B cell (primary cell): ENCODE results near the gene IFT74. TPM values are rescaled to one million over a fixed set of nuclear protein-coding genes. Genes with fewer than 3 reads are reported as not detected.

Experiments used
- ATAC-seq: fragments of 200-7000 bp; cut with Tn5 transposase; one replicate; pipeline ENCODE4 v1.10.0; 2021; ENCODE audit warnings: low read depth, mild to moderate bottlenecking, moderate number of reproducible peaks, moderate library complexity
- CTCF ChIA-PET: fragments of 350-600 bp; sonication (Branson Sonifier 250); formaldehyde crosslinking; loops from one replicate; lab custom pipeline; 2021; ENCODE audit warnings: antibody characterized with exemption, inconsistent platforms; lab: Charles Lee
- POLR2A ChIA-PET: fragments of 350-600 bp; sonication (Branson Sonifier 250); formaldehyde crosslinking; loops from one replicate; lab custom pipeline; 2021; ENCODE audit warnings: antibody characterized with exemption; lab: Charles Lee
- DNase-seq: peaks from one replicate; pipeline ENCODE4 v3.0.0; 2013
- H2AFZ ChIP-seq: 2 replicates; pipeline ENCODE4 v1.6.1; 2012; ENCODE audit warnings: mild to moderate bottlenecking, low read depth, low read length; ENCODE audit not compliant: insufficient read depth, poor library complexity, severe bottlenecking
- H3K27ac ChIP-seq, 2 donors: 1 replicate in 1 of 2; 2 replicates in 1 of 2; pipeline ENCODE4 v1.5.1; 2012 to 2013; ENCODE audit warnings: low read length in 2 of 2, mild to moderate bottlenecking in 2 of 2, moderate library complexity in 1 of 2
- H3K27me3 ChIP-seq, 4 experiments: fragments of 200-600 bp in 1 of 4; sonication (generic) in 1 of 4; replicated peaks in 1 of 4; 1 replicate in 2 of 4; 2 replicates in 2 of 4; pipeline versions ENCODE4 v1.6.1 to v1.7.0; 2013 to 2016; ENCODE audit warnings: low read length in 3 of 4, mild to moderate bottlenecking in 2 of 4, mixed read lengths in 1 of 4, moderate library complexity in 1 of 4; ENCODE audit not compliant: insufficient read depth in 4 of 4, control insufficient read depth in 3 of 4; ENCODE audit errors: control extremely low read depth in 1 of 4
- H3K36me3 ChIP-seq, 2 experiments: replicated peaks in 1 of 2; 1 replicate in 1 of 2; 2 replicates in 1 of 2; pipeline versions ENCODE4 v1.6.1 to v1.7.1; 2013; ENCODE audit warnings: low read length in 1 of 2; ENCODE audit not compliant: insufficient read depth in 2 of 2, control insufficient read depth in 1 of 2; ENCODE audit errors: control extremely low read depth in 1 of 2, extremely low read depth in 1 of 2
- H3K4me1 ChIP-seq, 2 donors: fragments of 200-600 bp in 1 of 2; sonication (generic) in 1 of 2; 1 replicate in 1 of 2; 2 replicates in 1 of 2; pipeline versions ENCODE4 v1.5.1 to v1.6.1; 2013 to 2017; ENCODE audit warnings: low read length in 2 of 2; ENCODE audit not compliant: control insufficient read depth in 2 of 2, insufficient read depth in 2 of 2
- H3K4me2 ChIP-seq: replicated peaks from 2 replicates; pipeline ENCODE3; 2012; ENCODE audit warnings: mild to moderate bottlenecking, low read depth, low read length; ENCODE audit not compliant: poor library complexity, severe bottlenecking
- H3K4me3 ChIP-seq, 5 experiments: fragments of 200-600 bp in 1 of 5; sonication (generic) in 1 of 5; 1 replicate in 3 of 5; 2 replicates in 2 of 5; pipeline versions ENCODE4 v1.5.1 to v1.7.0; 2011 to 2016; ENCODE audit warnings: low read length in 4 of 5, mild to moderate bottlenecking in 4 of 5, low read depth in 2 of 5, control low read depth in 1 of 5, moderate library complexity in 1 of 5; ENCODE audit not compliant: insufficient read depth in 1 of 5; ENCODE audit errors: control extremely low read depth in 1 of 5, extremely low read depth in 1 of 5
- H3K79me2 ChIP-seq: fragments of 200-600 bp; sonication (generic); one replicate; pipeline ENCODE4 v1.6.0; 2016; ENCODE audit warnings: low read length; ENCODE audit not compliant: control insufficient read depth, insufficient read depth
- H3K9ac ChIP-seq: fragments of 200-600 bp; sonication (generic); 2 replicates; pipeline ENCODE4 v1.6.1; 2017; ENCODE audit warnings: mild to moderate bottlenecking, low read length, moderate library complexity
- H3K9me3 ChIP-seq, 3 donors: one replicate each; pipeline versions ENCODE4 v1.6.1 to v1.7.1; 2013; ENCODE audit warnings: low read length in 2 of 3; ENCODE audit not compliant: control insufficient read depth in 2 of 3, insufficient read depth in 1 of 3; ENCODE audit errors: control extremely low read depth in 1 of 3
- H4K20me1 ChIP-seq: 2 replicates; pipeline ENCODE4 v1.6.0; 2012; ENCODE audit warnings: mild to moderate bottlenecking, low read length; ENCODE audit not compliant: insufficient read depth, control insufficient read depth, poor library complexity, severe bottlenecking
- H3K27ac Mint-ChIP-seq: one replicate; pipeline ENCODE4 v1.8.0; 2021; ENCODE audit warnings: mixed read lengths
- H3K27me3 Mint-ChIP-seq: one replicate; pipeline ENCODE4 v1.8.0; 2021; ENCODE audit warnings: mixed read lengths
- H3K4me1 Mint-ChIP-seq: one replicate; pipeline ENCODE4 v1.8.0; 2021; ENCODE audit warnings: mixed read lengths
- H3K4me3 Mint-ChIP-seq: one replicate; pipeline ENCODE4 v1.8.0; 2021; ENCODE audit warnings: mixed read lengths
- H3K9me3 Mint-ChIP-seq: one replicate; pipeline ENCODE4 v1.8.0; 2022; ENCODE audit warnings: mixed read lengths; ENCODE audit not compliant: insufficient read depth
- EZH2 ChIP-seq: IDR thresholded peaks from 2 replicates; pipeline ENCODE4 v1.6.1; 2012; ENCODE audit warnings: borderline replicate concordance, low read depth, mild to moderate bottlenecking, moderate library complexity, low read length; ENCODE audit not compliant: insufficient read depth, poor library complexity, severe bottlenecking
- WGBS: methylation state at CpG from one replicate; pipeline ENCODE4 v1.1.5; 2013; ENCODE audit warnings: missing lambda C conversion rate; ENCODE audit not compliant: insufficient coverage; 5-methylcytosine and 5-hydroxymethylcytosine counted together
- intact Hi-C: fragments of 100-400 bp; cut with micrococcal nuclease; formaldehyde crosslinking; loops from one replicate; pipeline ENCODE4 v1.10.0; 2022
- polyA plus RNA-seq: library from polyadenylated mRNA; depleted of rRNA; stranded (reverse); fragments of >200 nt; gene quantifications from 2 replicates; pipeline ENCODE4 v1.2.3, GENCODE V29; 2012
- total RNA-seq, 2 donors: library from RNA; stranded (reverse); fragments of 120-200 nt in 1 of 2; gene quantifications; 1 replicate in 1 of 2; 2 replicates in 1 of 2; pipeline versions ENCODE4 v1.2.3 to v1.2.4, GENCODE V29; 2013 to 2022
- TF ChIP-seq, protein P1 (sequence below): fragments of 200-600 bp; IDR thresholded peaks from one replicate; pipeline ENCODE4 v1.8.0; 2022; ENCODE audit warnings: antibody characterized with exemption, mild to moderate bottlenecking

IFT74 gene
- total and polyA plus RNA-seq, 2 donors (not counting 1 experiment from before 2014, with no cell fraction given), result 2.0 to 22.6 TPM

- Histone ChIP-seq H3K36me3 (peaks cover 18 to 52% of the 10 kb centered on the region in 2 experiments), H3K27me3 (no peaks in the 10 kb centered on the region), H3K4me2 (no peak overlapping the region), H4K20me1 (no peaks in the 10 kb centered on the region), H3K9ac (no peak overlapping the region), H2AFZ (no peak overlapping the region), H3K4me3 (no peak overlapping the region), H3K27ac (no peak overlapping the region), H3K9me3 (no peaks in the 10 kb centered on the region), H3K4me1 (no peaks in the 10 kb centered on the region), H3K79me2 (no peaks in the 10 kb centered on the region)
- Mint-ChIP-seq H3K9me3 (no peaks in the 10 kb centered on the region), H3K27ac (no peak overlapping the region), H3K27me3 (no peaks in the 10 kb centered on the region), H3K4me1 (no peaks in the 10 kb centered on the region), H3K4me3 (no peak overlapping the region)
- no peak for TF ChIP-seq EZH2
- TF ChIP-seq, protein P1, sequence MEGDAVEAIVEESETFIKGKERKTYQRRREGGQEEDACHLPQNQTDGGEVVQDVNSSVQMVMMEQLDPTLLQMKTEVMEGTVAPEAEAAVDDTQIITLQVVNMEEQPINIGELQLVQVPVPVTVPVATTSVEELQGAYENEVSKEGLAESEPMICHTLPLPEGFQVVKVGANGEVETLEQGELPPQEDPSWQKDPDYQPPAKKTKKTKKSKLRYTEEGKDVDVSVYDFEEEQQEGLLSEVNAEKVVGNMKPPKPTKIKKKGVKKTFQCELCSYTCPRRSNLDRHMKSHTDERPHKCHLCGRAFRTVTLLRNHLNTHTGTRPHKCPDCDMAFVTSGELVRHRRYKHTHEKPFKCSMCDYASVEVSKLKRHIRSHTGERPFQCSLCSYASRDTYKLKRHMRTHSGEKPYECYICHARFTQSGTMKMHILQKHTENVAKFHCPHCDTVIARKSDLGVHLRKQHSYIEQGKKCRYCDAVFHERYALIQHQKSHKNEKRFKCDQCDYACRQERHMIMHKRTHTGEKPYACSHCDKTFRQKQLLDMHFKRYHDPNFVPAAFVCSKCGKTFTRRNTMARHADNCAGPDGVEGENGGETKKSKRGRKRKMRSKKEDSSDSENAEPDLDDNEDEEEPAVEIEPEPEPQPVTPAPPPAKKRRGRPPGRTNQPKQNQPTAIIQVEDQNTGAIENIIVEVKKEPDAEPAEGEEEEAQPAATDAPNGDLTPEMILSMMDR, result no peak
- POLR2A ChIA-PET, result no interaction called here
- ATAC-seq (no peak), DNase-seq (no peak)
- WGBS, result no CpG with 5 or more reads among the region's 4 CpGs
- CTCF ChIA-PET, result no interaction called here
- intact Hi-C loops, result no loop called here
These were observed 30.6 kb upstream of the IFT74 start for GRCh38 chr9:26925609-26926008.

DNA sequence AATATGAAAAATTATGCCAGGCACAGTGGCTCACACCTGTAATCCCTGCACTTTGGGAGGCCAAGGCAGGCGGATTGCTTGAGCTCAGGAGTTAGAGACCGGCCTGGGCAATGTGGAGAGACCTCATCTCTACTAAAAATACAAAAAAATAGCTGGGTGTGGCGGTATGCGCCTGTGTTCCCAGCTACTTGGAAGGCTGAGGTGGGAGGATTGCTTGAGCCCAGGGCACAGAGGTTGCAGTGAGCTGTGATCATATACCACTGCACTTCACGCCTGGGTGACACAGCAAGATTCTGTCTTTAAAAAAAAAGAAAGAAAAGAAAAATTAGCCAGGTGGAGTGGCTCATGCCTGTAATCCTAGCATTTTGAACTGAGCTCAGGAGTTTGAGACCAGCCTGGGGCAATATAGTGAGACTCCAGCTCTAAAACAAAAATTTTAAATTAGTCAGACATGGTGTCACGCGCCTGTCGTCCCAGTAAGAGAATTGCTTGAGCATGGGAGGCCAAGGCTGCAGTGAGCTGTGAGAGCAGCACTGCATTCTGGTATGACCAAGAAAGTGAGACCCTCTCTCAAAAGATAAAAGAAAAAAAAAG is 27.2 kb upstream of the IFT74 start:
- Histone ChIP-seq H3K27ac (no peak overlapping the region), H4K20me1 (no peaks in the 10 kb centered on the region), H3K79me2 (peaks cover 4% of the 10 kb centered on the region), H3K4me3 (no peak overlapping the region), H3K4me2 (no peak overlapping the region), H3K27me3 (no peaks in the 10 kb centered on the region), H2AFZ (no peak overlapping the region), H3K36me3 (peaks cover 16 to 25% of the 10 kb centered on the region in 2 experiments), H3K9me3 (no peaks in the 10 kb centered on the region), H3K4me1 (no peaks in the 10 kb centered on the region), H3K9ac (no peak overlapping the region)
- Mint-ChIP-seq H3K9me3 (no peaks in the 10 kb centered on the region), H3K27ac (no peak overlapping the region), H3K4me1 (no peaks in the 10 kb centered on the region), H3K27me3 (no peaks in the 10 kb centered on the region), H3K4me3 (no peak overlapping the region)
- WGBS, result 97% methylated on average over 5 of the region's 8 CpGs
- no peak for DNase-seq
- ChIA-PET POLR2A (no interaction called here), CTCF (no interaction called here)
- no peak for TF ChIP-seq EZH2
- TF ChIP-seq, protein P1, result no peak
- intact Hi-C loops, result no loop called here
- no peak for ATAC-seq
